Keratinocyte (primary cell): ENCODE data around the gene HLA-F. TPM values are rescaled to one million over a fixed set of nuclear protein-coding genes. Genes with fewer than 3 reads are reported as not detected.

Source experiments
- DNase-seq: peaks from one replicate; pipeline ENCODE4 v3.0.0-alpha.2; 2011; ENCODE audit warnings: low read depth, missing footprints, low spot score
- FAIRE-seq: peaks from 2 replicates; lab custom pipeline; 2011; peaks lifted over from hg19 to GRCh38; lab: Jason Lieb, UNC
- H2AFZ ChIP-seq: 2 replicates; pipeline ENCODE4 v1.6.0; 2012; ENCODE audit warnings: low read length, control low read depth, inconsistent platforms; ENCODE audit not compliant: control insufficient read depth
- H3K27ac ChIP-seq: 2 replicates; pipeline ENCODE4 v1.5.1; 2011; ENCODE audit warnings: low read length; ENCODE audit not compliant: control insufficient read depth, insufficient read depth
- H3K27me3 ChIP-seq: 3 replicates; pipeline ENCODE4 v1.6.0; 2011; ENCODE audit warnings: low read length; ENCODE audit not compliant: control insufficient read depth, insufficient read depth; ENCODE audit errors: extremely low read depth
- H3K36me3 ChIP-seq, 2 experiments: 2 replicates in 1 of 2; 3 replicates in 1 of 2; pipeline ENCODE4 v1.5.1; 2011; ENCODE audit warnings: low read length in 2 of 2, mild to moderate bottlenecking in 1 of 2; ENCODE audit not compliant: control insufficient read depth in 2 of 2, insufficient read depth in 2 of 2; ENCODE audit errors: extremely low read depth in 1 of 2
- H3K4me1 ChIP-seq: 3 replicates; pipeline ENCODE4 v1.5.1; 2011; ENCODE audit warnings: low read length; ENCODE audit not compliant: control insufficient read depth, insufficient read depth; ENCODE audit errors: extremely low read depth
- H3K4me2 ChIP-seq: 3 replicates; pipeline ENCODE4 v1.6.0; 2011; ENCODE audit warnings: low read depth, low read length; ENCODE audit not compliant: control insufficient read depth, insufficient read depth; ENCODE audit errors: extremely low read depth
- H3K4me3 ChIP-seq, 3 experiments: fragments of 200-600 bp in 1 of 3; sonication (generic) in 1 of 3; 2 replicates in 2 of 3; 3 replicates in 1 of 3; pipeline ENCODE4 v1.5.1; 2011 to 2016; ENCODE audit warnings: low read length in 3 of 3, mild to moderate bottlenecking in 3 of 3, control low read depth in 2 of 3, inconsistent platforms in 1 of 3, low read depth in 1 of 3, mixed read lengths in 1 of 3, mixed run types in 1 of 3, moderate library complexity in 1 of 3; ENCODE audit not compliant: control insufficient read depth in 2 of 3, insufficient read depth in 2 of 3; ENCODE audit errors: extremely low read depth in 1 of 3
- H3K79me2 ChIP-seq: 2 replicates; pipeline ENCODE4 v1.6.0; 2012; ENCODE audit warnings: low read length; ENCODE audit not compliant: control insufficient read depth, insufficient read depth
- H3K9ac ChIP-seq: 3 replicates; pipeline ENCODE4 v1.6.0; 2011; ENCODE audit warnings: low read length; ENCODE audit not compliant: control insufficient read depth, insufficient read depth; ENCODE audit errors: extremely low read depth
- H3K9me1 ChIP-seq: 3 replicates; pipeline ENCODE4 v1.6.0; 2011; ENCODE audit warnings: low read length; ENCODE audit not compliant: control insufficient read depth, insufficient read depth; ENCODE audit errors: extremely low read depth
- H3K9me3 ChIP-seq: 2 replicates; pipeline ENCODE4 v1.5.1; 2012; ENCODE audit warnings: low read depth, low read length; ENCODE audit not compliant: control insufficient read depth
- H4K20me1 ChIP-seq: 3 replicates; pipeline ENCODE4 v1.6.0; 2011; ENCODE audit warnings: low read length; ENCODE audit not compliant: control insufficient read depth, insufficient read depth; ENCODE audit errors: extremely low read depth
- EZH2 ChIP-seq: IDR thresholded peaks from one replicate; pipeline ENCODE4 v1.6.1; 2012; ENCODE audit warnings: inconsistent platforms, mild to moderate bottlenecking, low read length, moderate library complexity
- dilution Hi-C: fragments of 300-500 bp; cut with MboI; formaldehyde crosslinking; loops from one replicate; pipeline ENCODE4 v1.7.0; 2020; ENCODE audit warnings: low sequenced_read_pairs; ENCODE audit not compliant: extremely low pct_ligation_motif_present
- polyA plus RNA-seq, 5 experiments: library from polyadenylated mRNA; depleted of rRNA in 3 of 5; stranded (reverse) in 3 of 5; stranded (forward) in 1 of 5; unstranded in 1 of 5; fragments of >200 nt; gene quantifications; 1 replicate in 1 of 5; 2 replicates in 3 of 5; 3 replicates in 1 of 5; pipeline versions ENCODE4 v1.2.1 to v1.2.3, GENCODE V29; 2011 to 2012; ENCODE audit warnings: missing spikeins in 2 of 5, low read depth in 1 of 5, low replicate concordance in 1 of 5
- TF ChIP-seq, protein P1 (sequence below), 3 experiments: IDR thresholded peaks in 1 of 3; conservative IDR thresholded peaks in 1 of 3; optimal IDR thresholded peaks in 1 of 3; 2 replicates in 2 of 3; 3 replicates in 1 of 3; pipeline versions ENCODE3 to v1.5.1; 2011; ENCODE audit warnings: low read length in 3 of 3, mild to moderate bottlenecking in 3 of 3, moderate library complexity in 2 of 3, control low read depth in 1 of 3, inconsistent platforms in 1 of 3; ENCODE audit not compliant: insufficient read depth in 2 of 3; ENCODE audit errors: extremely low read depth in 1 of 3

Gene HLA-F
- polyA plus RNA-seq, 1 donor (not counting 4 experiments of a cell fraction or from before 2014, with no cell fraction given), result 36.2 TPM

DNA sequence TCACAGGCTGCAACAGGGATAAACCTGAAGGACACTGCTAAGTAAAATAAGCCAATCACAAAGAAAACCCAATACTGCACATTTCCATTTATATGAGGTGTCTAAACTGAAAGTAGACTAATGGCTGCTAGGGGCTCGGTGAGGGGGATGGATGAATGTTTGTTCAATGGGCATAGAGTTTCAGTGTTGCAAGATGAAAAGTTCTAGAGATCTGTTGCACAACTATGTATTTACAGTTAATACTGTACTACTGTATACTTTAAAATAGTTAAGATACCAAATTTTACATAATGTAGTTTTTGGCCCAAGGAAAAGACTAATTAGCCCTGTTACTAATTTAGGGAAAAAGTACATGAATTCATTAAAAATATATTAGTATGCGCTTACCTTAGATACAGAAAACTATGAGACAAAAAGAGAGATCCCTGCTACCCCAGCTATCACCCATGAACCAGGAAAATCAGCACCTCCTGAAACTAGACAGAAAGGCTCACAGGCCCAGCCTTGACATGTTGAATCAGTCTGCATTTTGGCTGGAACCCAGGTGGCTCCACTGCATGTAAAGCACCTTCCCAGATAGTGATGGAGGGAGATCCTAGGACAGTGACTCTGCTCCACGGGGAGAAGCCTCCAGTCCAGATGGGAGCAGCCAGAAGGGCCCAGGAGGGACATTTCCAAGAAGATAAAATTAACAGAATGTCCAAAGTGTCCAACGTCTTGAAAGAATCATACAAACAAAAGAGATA, 16.1 kb downstream of the HLA-F start:
- Histone ChIP-seq H3K4me1 (peaks cover 8% of the 10 kb centered on the region), H3K27me3 (no peaks in the 10 kb centered on the region), H3K9me1 (no peaks in the 10 kb centered on the region), H3K79me2 (no peaks in the 10 kb centered on the region), H3K36me3 (peaks cover 1 to 23% of the 10 kb centered on the region in 2 experiments), H3K9ac (no peak overlapping the region), H4K20me1 (no peaks in the 10 kb centered on the region), H3K9me3 (no peaks in the 10 kb centered on the region), H3K4me2 (no peak overlapping the region), H2AFZ (no peak overlapping the region), H3K4me3 (no peak overlapping the region), H3K27ac (no peak overlapping the region)
- TF ChIP-seq EZH2, result no peak
- TF ChIP-seq, protein P1, sequence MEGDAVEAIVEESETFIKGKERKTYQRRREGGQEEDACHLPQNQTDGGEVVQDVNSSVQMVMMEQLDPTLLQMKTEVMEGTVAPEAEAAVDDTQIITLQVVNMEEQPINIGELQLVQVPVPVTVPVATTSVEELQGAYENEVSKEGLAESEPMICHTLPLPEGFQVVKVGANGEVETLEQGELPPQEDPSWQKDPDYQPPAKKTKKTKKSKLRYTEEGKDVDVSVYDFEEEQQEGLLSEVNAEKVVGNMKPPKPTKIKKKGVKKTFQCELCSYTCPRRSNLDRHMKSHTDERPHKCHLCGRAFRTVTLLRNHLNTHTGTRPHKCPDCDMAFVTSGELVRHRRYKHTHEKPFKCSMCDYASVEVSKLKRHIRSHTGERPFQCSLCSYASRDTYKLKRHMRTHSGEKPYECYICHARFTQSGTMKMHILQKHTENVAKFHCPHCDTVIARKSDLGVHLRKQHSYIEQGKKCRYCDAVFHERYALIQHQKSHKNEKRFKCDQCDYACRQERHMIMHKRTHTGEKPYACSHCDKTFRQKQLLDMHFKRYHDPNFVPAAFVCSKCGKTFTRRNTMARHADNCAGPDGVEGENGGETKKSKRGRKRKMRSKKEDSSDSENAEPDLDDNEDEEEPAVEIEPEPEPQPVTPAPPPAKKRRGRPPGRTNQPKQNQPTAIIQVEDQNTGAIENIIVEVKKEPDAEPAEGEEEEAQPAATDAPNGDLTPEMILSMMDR (optimal IDR thresholded peaks at IDR 0.05 in 1 of 3, IDR thresholded peaks at IDR 0.05 in 1 of 3, conservative IDR thresholded peaks at IDR 0.05 in 1 of 3; ENCODE audit: extremely low read depth in 1 of 3, insufficient read depth in 2 of 3, low read length in 3 of 3), result no peak
- DNase-seq (no peak), FAIRE-seq (no peak)
- dilution Hi-C loops, result no loop called here

DNA sequence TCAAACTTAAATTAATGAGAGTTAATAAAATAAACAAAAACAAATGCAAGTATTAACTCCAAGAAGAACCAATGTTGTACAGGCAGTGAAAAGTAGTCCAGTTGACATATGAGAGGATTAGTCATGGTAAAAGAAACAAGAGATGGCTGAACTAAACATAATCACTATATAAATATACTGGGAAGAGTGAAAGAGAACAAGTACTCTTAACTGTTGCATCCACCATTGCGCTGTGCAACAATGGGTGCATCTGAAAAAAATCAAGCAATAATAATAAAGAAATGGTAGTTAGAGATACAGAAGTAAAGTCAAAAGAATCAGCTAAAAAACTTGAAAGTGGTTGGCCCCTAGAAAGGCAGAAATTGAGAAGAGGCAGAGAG, 16.6 kb downstream of the HLA-F start:
- Histone ChIP-seq H3K4me3 (no peak overlapping the region), H3K4me1 (peaks cover 5% of the 10 kb centered on the region), H3K9me3 (no peaks in the 10 kb centered on the region), H3K79me2 (no peaks in the 10 kb centered on the region), H4K20me1 (no peaks in the 10 kb centered on the region), H2AFZ (no peak overlapping the region), H3K9ac (no peak overlapping the region), H3K9me1 (no peaks in the 10 kb centered on the region), H3K27ac (no peak overlapping the region), H3K36me3 (peaks cover 6 to 28% of the 10 kb centered on the region in 2 experiments), H3K4me2 (no peak overlapping the region), H3K27me3 (no peaks in the 10 kb centered on the region)
- TF ChIP-seq, protein P1 (optimal IDR thresholded peaks at IDR 0.05 in 1 of 3, IDR thresholded peaks at IDR 0.05 in 1 of 3, conservative IDR thresholded peaks at IDR 0.05 in 1 of 3; ENCODE audit: extremely low read depth in 1 of 3, insufficient read depth in 2 of 3, low read length in 3 of 3), result no peak
- no peak for TF ChIP-seq EZH2
- DNase-seq (no peak), FAIRE-seq (no peak)
- dilution Hi-C loops, result no loop called here
